Parathyroid adenoma (tissue), 2 donors: ENCODE data around the gene EFNA5.

Experiments used
- H2AFZ ChIP-seq: fragments of 300-600 bp; sonication (generic); one replicate; pipeline ENCODE4 v1.7.0; 2017; ENCODE audit warnings: antibody characterized with exemption, mild to moderate bottlenecking
- H3K27ac ChIP-seq: fragments of 300-600 bp; sonication (generic); one replicate; pipeline ENCODE4 v1.7.0; 2017
- H3K27me3 ChIP-seq: fragments of 300-600 bp; sonication (generic); one replicate; pipeline ENCODE4 v1.7.0; 2017; ENCODE audit warnings: low read length; ENCODE audit not compliant: control insufficient read depth, insufficient read depth
- H3K36me3 ChIP-seq: fragments of 300-600 bp; sonication (generic); one replicate; pipeline ENCODE4 v1.7.0; 2017; ENCODE audit warnings: low read length; ENCODE audit not compliant: control insufficient read depth, insufficient read depth
- H3K4me1 ChIP-seq: fragments of 300-600 bp; sonication (generic); one replicate; pipeline ENCODE4 v1.7.0; 2017; ENCODE audit warnings: control low read depth
- H3K4me2 ChIP-seq: fragments of 300-600 bp; sonication (generic); one replicate; pipeline ENCODE4 v1.7.0; 2017; ENCODE audit warnings: low read length
- H3K4me3 ChIP-seq: fragments of 300-600 bp; sonication (generic); one replicate; pipeline ENCODE4 v1.7.0; 2017; ENCODE audit warnings: low read depth, low read length
- H3K79me2 ChIP-seq: fragments of 300-600 bp; sonication (generic); one replicate; pipeline ENCODE4 v1.7.0; 2017; ENCODE audit warnings: control low read depth
- H3K9ac ChIP-seq: fragments of 300-600 bp; sonication (generic); one replicate; pipeline ENCODE4 v1.7.0; 2017; ENCODE audit warnings: mild to moderate bottlenecking
- H3K9me3 ChIP-seq: fragments of 300-600 bp; sonication (generic); one replicate; pipeline ENCODE4 v1.7.0; 2017; ENCODE audit warnings: low read length; ENCODE audit not compliant: control insufficient read depth
- TF ChIP-seq, protein P1 (sequence below): fragments of 300-600 bp; sonication (generic); IDR thresholded peaks from one replicate; pipeline ENCODE4 v1.7.0; 2017; ENCODE audit warnings: antibody characterized with exemption, mild to moderate bottlenecking
- donor health status: primary hyperparathyroidism.

The EFNA5 gene

DNA sequence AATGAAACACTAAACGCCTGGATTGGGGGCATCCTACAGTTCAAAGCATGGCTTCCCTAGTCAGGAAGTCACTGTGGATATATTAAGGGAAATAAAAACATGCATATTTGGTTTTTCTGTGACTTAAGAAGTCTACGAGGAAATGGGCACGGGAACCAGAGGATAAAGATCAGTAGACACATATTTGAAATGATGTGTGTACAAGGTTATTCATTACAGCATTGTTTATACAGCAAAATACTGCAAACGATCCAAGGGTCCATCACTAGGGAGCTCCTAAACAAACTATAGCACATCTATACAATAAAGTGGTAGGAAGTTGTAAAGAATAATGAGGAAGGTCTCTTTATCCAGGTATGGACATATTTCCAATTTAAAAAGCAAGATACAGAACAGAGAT lies 71.8 kb downstream of the EFNA5 start:
- Histone ChIP-seq H3K27me3 (no peaks in the 10 kb centered on the region), H3K9me3 (no peaks in the 10 kb centered on the region), H3K36me3 (no peaks in the 10 kb centered on the region), H3K79me2 (no peaks in the 10 kb centered on the region), H3K9ac (no peak overlapping the region), H3K4me1 (no peaks in the 10 kb centered on the region), H3K4me3 (no peak overlapping the region), H2AFZ (no peak overlapping the region), H3K4me2 (no peak overlapping the region), H3K27ac (no peak overlapping the region)
- TF ChIP-seq, protein P1, sequence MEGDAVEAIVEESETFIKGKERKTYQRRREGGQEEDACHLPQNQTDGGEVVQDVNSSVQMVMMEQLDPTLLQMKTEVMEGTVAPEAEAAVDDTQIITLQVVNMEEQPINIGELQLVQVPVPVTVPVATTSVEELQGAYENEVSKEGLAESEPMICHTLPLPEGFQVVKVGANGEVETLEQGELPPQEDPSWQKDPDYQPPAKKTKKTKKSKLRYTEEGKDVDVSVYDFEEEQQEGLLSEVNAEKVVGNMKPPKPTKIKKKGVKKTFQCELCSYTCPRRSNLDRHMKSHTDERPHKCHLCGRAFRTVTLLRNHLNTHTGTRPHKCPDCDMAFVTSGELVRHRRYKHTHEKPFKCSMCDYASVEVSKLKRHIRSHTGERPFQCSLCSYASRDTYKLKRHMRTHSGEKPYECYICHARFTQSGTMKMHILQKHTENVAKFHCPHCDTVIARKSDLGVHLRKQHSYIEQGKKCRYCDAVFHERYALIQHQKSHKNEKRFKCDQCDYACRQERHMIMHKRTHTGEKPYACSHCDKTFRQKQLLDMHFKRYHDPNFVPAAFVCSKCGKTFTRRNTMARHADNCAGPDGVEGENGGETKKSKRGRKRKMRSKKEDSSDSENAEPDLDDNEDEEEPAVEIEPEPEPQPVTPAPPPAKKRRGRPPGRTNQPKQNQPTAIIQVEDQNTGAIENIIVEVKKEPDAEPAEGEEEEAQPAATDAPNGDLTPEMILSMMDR = no peak

DNA sequence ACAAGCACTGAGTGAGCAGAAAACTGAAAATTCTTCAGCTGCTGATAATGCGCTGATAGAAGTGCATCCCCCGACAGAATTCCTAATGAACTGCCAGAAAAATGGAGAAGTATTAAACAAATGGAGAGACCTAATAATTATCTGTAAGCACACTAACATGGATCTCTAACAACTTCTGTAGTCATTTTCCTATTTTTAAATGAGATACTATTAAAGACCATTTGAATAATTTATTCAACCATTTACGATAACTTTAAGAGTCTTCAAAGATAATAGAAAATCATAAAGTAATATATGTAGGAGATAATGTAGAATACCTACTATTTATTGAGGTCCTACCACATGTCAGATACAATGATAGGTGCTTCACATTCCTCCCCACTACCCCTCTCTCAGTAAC lies 72.9 kb downstream of the EFNA5 start:
- Histone ChIP-seq H3K9ac (no peak overlapping the region), H3K27ac (no peak overlapping the region), H3K9me3 (no peaks in the 10 kb centered on the region), H3K4me1 (no peaks in the 10 kb centered on the region), H3K4me2 (no peak overlapping the region), H3K36me3 (no peaks in the 10 kb centered on the region), H3K27me3 (no peaks in the 10 kb centered on the region), H2AFZ (no peak overlapping the region), H3K4me3 (no peak overlapping the region), H3K79me2 (no peaks in the 10 kb centered on the region)
- TF ChIP-seq, protein P1 = no peak

DNA sequence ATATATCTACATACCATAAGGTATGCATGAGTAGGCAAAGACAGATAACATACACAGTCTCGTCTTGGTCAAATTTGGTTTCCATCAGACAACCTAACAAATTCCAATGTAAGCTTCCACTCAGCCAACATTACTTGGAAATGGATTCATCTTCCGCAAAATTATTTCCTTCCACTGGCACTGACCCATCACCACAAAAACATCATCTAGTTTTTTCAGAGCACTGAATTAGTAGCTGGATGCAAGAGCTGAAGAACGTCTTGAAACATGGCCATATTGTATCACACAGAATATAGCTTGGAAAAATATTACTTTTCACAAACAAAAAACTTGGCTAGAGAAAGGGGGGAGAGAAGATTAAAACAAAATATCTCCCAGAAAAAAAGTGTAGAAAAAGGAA lies 73.5 kb downstream of the EFNA5 start:
- Histone ChIP-seq H3K27ac (no peak overlapping the region), H3K79me2 (no peaks in the 10 kb centered on the region), H2AFZ (no peak overlapping the region), H3K4me2 (no peak overlapping the region), H3K9ac (no peak overlapping the region), H3K27me3 (no peaks in the 10 kb centered on the region), H3K4me1 (no peaks in the 10 kb centered on the region), H3K4me3 (no peak overlapping the region), H3K36me3 (no peaks in the 10 kb centered on the region), H3K9me3 (no peaks in the 10 kb centered on the region)
- TF ChIP-seq, protein P1 = no peak

DNA sequence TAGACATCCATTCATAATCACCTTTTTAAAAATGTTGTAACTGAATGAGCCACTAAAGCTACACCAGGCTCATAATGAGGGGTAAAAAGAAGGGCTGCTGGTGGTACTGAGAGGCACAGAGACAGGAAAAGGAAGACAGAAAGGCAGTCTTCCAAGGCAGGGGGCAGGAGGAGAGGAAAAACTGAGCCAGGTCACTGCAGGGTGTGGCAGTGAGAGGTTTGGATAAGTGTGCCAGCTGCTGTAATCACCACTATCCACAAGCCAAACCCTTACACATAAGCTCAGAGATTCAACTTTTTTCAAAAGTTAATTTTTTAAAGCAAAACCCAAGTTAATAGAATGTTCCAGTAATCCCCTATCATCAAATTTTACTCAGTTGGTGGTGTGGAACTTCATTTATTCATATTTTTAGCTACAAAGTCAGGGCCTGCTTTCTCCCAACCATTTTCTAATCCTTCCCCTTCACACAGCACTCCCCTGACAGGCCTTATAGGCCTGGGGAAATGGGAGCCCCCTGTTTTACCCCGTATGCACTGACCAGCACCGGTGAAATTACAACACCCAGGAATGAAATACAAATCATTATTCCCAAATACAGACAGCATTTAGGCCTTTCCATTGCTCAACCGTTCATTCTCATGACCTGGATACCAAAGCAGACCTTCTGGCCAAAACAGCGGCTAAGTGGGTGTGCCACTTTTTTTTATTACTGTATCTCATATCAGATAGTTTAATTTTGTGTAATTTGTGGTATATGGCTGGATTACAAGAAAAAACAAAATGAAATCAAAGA lies 76.3 kb downstream of the EFNA5 start:
- Histone ChIP-seq H3K4me1 (no peaks in the 10 kb centered on the region), H3K27me3 (no peaks in the 10 kb centered on the region), H3K36me3 (no peaks in the 10 kb centered on the region), H3K79me2 (no peaks in the 10 kb centered on the region), H3K9ac (no peak overlapping the region), H3K27ac (no peak overlapping the region), H3K9me3 (no peaks in the 10 kb centered on the region), H3K4me3 (no peak overlapping the region), H3K4me2 (no peak overlapping the region), H2AFZ (no peak overlapping the region)
- TF ChIP-seq, protein P1 = no peak

DNA sequence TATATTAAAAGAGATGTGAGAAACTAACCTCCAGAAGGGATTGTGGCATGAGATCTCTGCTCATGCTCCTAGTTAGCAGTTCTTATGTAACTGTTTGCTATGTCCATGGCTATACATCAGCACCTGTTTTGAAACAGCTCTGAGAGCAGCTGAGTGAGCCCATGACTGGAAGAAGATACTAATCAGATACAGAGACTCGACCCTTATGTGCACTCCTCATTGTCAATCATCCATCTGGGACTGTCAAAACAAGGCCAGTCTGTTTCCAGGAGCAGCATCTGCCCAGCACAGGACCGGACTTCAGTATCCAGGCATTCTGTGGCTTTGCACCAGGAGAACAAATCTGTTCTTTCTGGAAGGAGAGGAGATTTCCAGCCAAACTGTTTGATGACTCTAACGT lies 77.7 kb downstream of the EFNA5 start:
- TF ChIP-seq, protein P1 = no peak

More for the DNA sequence above, 77.7 kb downstream of the EFNA5 start:
- Histone ChIP-seq H3K27ac (no peak overlapping the region), H3K4me1 (no peaks in the 10 kb centered on the region), H3K9me3 (no peaks in the 10 kb centered on the region), H3K9ac (no peak overlapping the region), H3K4me3 (no peak overlapping the region), H3K27me3 (no peaks in the 10 kb centered on the region), H3K36me3 (no peaks in the 10 kb centered on the region), H2AFZ (no peak overlapping the region), H3K4me2 (no peak overlapping the region), H3K79me2 (no peaks in the 10 kb centered on the region)
